Aorta (tissue), 5 donors: ENCODE results near the gene GALNT11. TPM values are rescaled to one million over a fixed set of nuclear protein-coding genes. Genes with fewer than 3 reads are reported as not detected.
A peak's percentile ranks its signal among the peaks of the same experiment; 100 is the strongest.
"Not testable (repeated sequence)": the region's sequence is repeated elsewhere in the genome, so short reads cannot be mapped to it uniquely, and the experiment has no call there.

Experiments used
- ATAC-seq: fragments of 200-7000 bp; cut with Tn5 transposase; one replicate; pipeline ENCODE4 v1.9.1; 2022; ENCODE audit warnings: moderate library complexity; ENCODE audit not compliant: low FRiP score
- DNase-seq, 2 donors: peaks; one replicate each; pipeline ENCODE4 v3.0.0-alpha.2; 2020
- H3K27ac ChIP-seq, 2 donors: one replicate each; pipeline ENCODE4 v1.5.1; 2013; ENCODE audit warnings: low read length in 2 of 2, mild to moderate bottlenecking in 2 of 2, moderate library complexity in 2 of 2, control low read depth in 1 of 2, inconsistent platforms in 1 of 2, low read depth in 1 of 2
- H3K27me3 ChIP-seq, 2 donors: one replicate each; pipeline ENCODE4 v1.6.1; 2013; ENCODE audit warnings: control low read depth in 1 of 2, low read length in 1 of 2, mild to moderate bottlenecking in 1 of 2, moderate library complexity in 1 of 2; ENCODE audit not compliant: insufficient read depth in 2 of 2, control insufficient read depth in 1 of 2
- H3K36me3 ChIP-seq, 2 donors: one replicate each; pipeline ENCODE4 v1.6.1; 2013; ENCODE audit warnings: control low read depth in 1 of 2, low read length in 1 of 2, mild to moderate bottlenecking in 1 of 2; ENCODE audit not compliant: insufficient read depth in 2 of 2, control insufficient read depth in 1 of 2
- H3K4me1 ChIP-seq, 2 donors: one replicate each; pipeline ENCODE4 v1.6.1; 2013; ENCODE audit warnings: low read length in 2 of 2, control low read depth in 1 of 2, mild to moderate bottlenecking in 1 of 2, moderate library complexity in 1 of 2; ENCODE audit not compliant: insufficient read depth in 2 of 2, control insufficient read depth in 1 of 2
- H3K4me3 ChIP-seq, 2 donors: one replicate each; pipeline ENCODE4 v1.5.1; 2013; ENCODE audit warnings: low read length in 2 of 2, control low read depth in 1 of 2, mild to moderate bottlenecking in 1 of 2
- H3K9me3 ChIP-seq: one replicate; pipeline ENCODE4 v1.6.1; 2013; ENCODE audit warnings: mild to moderate bottlenecking, low read length; ENCODE audit not compliant: control insufficient read depth
- WGBS, 2 donors: extraction: QIAGEN DNeasy Blood & Tissue Kit; methylation state at CpG; one replicate each; pipeline ENCODE4 v1.1.7; 2013; 5-methylcytosine and 5-hydroxymethylcytosine counted together
- intact Hi-C, 2 donors: fragments of 100-400 bp; cut with DNase I; formaldehyde crosslinking; loops; one replicate each; pipeline versions ENCODE4 v1.14.2 to v1.15.0; 2022
- polyA plus RNA-seq, 2 donors: library from polyadenylated mRNA; stranded (reverse); fragments of 200-250 nt; gene quantifications; one replicate each; pipeline ENCODE4 v1.2.3, GENCODE V29; 2013
- total RNA-seq, 2 donors: library from RNA; stranded (reverse); fragmentation: NEBNext Ultra II Directional; extraction: Animal tissue kit (Norgen Biotek cat#: 25700); gene quantifications; one replicate each; pipeline ENCODE4 v1.2.1, GENCODE V29; 2021
- donor health status: healthy with polysubstance abuse.
- donor health status: Bipolar disorder and iron deficiency.
- donor health status: DM: no; HTN: no; CAD: no.
- donor health status: DM: no; HTN: no; CAD: no.
- donor health status: DM: yes; HTN: yes; CAD: no.

Gene GALNT11
- total and polyA plus RNA-seq, 4 donors = 20.5 to 45.8 (median 24.6) TPM

DNA sequence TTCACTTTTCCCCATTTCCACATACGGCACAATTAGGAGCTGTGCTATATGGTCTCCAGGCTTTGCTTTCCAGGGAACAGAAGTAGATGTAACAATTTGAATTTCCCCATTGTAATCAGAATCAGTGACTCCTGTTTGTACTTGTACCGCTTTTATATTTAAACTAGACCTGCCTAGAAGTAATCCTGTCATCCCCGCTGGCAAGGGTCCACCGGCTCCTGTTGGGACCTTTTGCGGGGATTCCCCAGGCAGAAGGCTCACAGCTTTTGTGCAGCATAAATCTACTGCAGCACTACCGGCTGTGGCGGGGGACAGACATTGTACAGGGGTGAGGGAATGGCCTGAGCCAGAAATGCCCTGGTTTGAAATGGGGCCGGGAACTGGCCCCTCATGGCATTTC lies 17.6 kb downstream of the GALNT11 start:
- H3K9me3 ChIP-seq, intact Hi-C loops, H3K4me1 ChIP-seq, H3K27ac ChIP-seq, H3K27me3 ChIP-seq, H3K4me3 ChIP-seq, H3K36me3 ChIP-seq, DNase-seq, ATAC-seq: not testable (repeated sequence)
- 96% methylated on average over 8 of the region's 8 CpGs for WGBS, 2 donors

- ATAC-seq, H3K4me1 ChIP-seq, H3K4me3 ChIP-seq, H3K27ac ChIP-seq, H3K9me3 ChIP-seq, intact Hi-C loops, H3K27me3 ChIP-seq, H3K36me3 ChIP-seq, DNase-seq: not testable (repeated sequence)
- 86 to 91% methylated on average over 3 of the region's 3 CpGs for WGBS, 2 donors
Measured at GRCh38 chr7:152044909-152045308, 19.4 kb downstream of the GALNT11 start.

GRCh38 chr7:152046531-152046930 lies 21.1 kb downstream of the GALNT11 start:
- intact Hi-C loops = no loop called here
- no peaks in the 10 kb centered on the region for H3K27me3 ChIP-seq
- H3K4me3 ChIP-seq = no peak overlapping the region
- no peak overlapping the region for H3K27ac ChIP-seq
- H3K9me3 ChIP-seq = no peaks in the 10 kb centered on the region
- H3K4me1 ChIP-seq = peaks cover 0 to 3% of the 10 kb centered on the region in 2 donors
- DNase-seq (no peak), ATAC-seq (no peak)
- H3K36me3 ChIP-seq = no peaks in the 10 kb centered on the region

GRCh38 chr7:152048051-152048450 lies 22.6 kb downstream of the GALNT11 start:
- WGBS, 2 donors = 98% methylated on average over 2 of the region's 2 CpGs
- Histone ChIP-seq H3K36me3 (no peaks in the 10 kb centered on the region), H3K27me3 (no peaks in the 10 kb centered on the region), H3K27ac (no peak overlapping the region), H3K4me1 (peaks cover 0 to 3% of the 10 kb centered on the region in 2 donors), H3K9me3 (no peaks in the 10 kb centered on the region), H3K4me3 (no peak overlapping the region)
- intact Hi-C loops = no loop called here
- DNase-seq = no peak
- no peak for ATAC-seq

DNA sequence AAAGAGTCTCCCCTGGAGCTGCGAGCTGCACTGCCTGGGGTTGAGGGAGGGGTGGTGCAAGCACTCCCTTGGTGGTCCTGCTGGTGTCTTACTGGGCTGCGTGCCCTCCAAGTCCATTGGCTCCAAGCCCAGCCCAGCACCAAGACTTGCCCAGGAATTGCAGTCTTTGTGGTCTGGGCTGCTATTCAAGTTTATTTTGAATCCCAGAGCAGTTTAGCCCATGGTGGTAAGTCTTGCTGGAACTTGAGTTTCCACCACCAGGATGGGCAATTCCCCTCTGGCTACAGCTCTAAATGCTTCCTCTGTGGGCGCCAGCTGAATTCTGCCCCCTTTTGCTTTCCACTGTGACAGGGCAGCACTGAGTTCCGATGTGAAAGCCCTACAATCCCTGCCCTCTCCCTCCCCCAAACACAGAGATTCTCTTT lies 25.1 kb downstream of the GALNT11 start:
- intact Hi-C loops = no loop called here
- Histone ChIP-seq H3K36me3 (no peaks in the 10 kb centered on the region), H3K27ac (peak overlapping the region in 1 of 2 donors; percentile 15), H3K27me3 (no peaks in the 10 kb centered on the region), H3K9me3 (no peaks in the 10 kb centered on the region), H3K4me1 (peaks cover 0 to 3% of the 10 kb centered on the region in 2 donors), H3K4me3 (no peak overlapping the region)
- no peak for ATAC-seq
- no peak for DNase-seq
- WGBS, 2 donors = 26 to 31% methylated on average over 4 of the region's 4 CpGs

DNA sequence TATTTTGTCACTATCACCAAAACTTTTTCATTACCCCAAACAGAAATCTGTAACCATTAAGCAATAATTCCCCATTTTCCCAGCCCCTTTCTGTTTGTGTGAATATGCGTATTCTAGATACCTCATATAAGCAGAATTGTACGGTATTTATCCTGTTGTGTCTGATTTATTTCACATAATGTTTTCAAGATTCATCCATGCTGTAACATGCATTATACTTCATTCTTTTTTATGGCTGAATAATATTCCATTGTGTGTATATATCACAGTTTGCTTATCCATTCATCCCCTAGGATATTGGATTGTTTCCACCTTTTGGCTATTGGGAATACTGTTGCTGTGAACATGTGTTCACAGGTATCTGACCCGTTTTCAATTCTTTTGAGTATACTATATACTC lies 26.5 kb downstream of the GALNT11 start:
- Histone ChIP-seq H3K36me3 (no peaks in the 10 kb centered on the region), H3K4me1 (peaks cover 0 to 3% of the 10 kb centered on the region in 2 donors), H3K4me3 (no peak overlapping the region), H3K27me3 (no peaks in the 10 kb centered on the region), H3K9me3 (no peaks in the 10 kb centered on the region), H3K27ac (no peak overlapping the region)
- DNase-seq = no peak
- no peak for ATAC-seq
- intact Hi-C loops = no loop called here
- WGBS, 2 donors = 97 to 98% methylated on average over 3 of the region's 3 CpGs

DNA sequence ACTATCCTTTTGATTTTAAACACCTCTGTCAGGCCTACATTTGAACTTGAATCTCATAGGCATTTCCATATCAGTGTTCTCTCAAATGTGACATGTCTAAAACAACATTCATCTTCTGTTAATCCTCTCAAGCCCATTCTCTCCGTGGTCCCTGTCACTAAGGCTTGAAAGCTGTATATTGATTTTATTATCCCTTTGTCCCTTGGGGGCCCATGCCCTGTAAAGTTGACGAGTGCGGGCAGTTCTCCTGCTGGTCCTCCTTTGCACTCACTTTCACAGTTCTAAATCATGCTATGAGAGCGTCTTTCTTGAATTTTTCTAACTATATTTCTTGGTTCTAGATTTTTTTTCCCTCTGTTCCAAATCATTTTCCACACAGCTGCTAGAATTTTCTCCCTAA lies 27.3 kb downstream of the GALNT11 start:
- 72 to 80% methylated on average over 4 of the region's 4 CpGs for WGBS, 2 donors
- H3K9me3 ChIP-seq = no peaks in the 10 kb centered on the region
- intact Hi-C loops = no loop called here
- H3K27ac ChIP-seq = no peak overlapping the region
- H3K27me3 ChIP-seq = no peaks in the 10 kb centered on the region
- DNase-seq = no peak
- no peak for ATAC-seq
- no peaks in the 10 kb centered on the region for H3K36me3 ChIP-seq
- no peak overlapping the region for H3K4me3 ChIP-seq
- H3K4me1 ChIP-seq = peaks cover 0 to 3% of the 10 kb centered on the region in 2 donors

DNA sequence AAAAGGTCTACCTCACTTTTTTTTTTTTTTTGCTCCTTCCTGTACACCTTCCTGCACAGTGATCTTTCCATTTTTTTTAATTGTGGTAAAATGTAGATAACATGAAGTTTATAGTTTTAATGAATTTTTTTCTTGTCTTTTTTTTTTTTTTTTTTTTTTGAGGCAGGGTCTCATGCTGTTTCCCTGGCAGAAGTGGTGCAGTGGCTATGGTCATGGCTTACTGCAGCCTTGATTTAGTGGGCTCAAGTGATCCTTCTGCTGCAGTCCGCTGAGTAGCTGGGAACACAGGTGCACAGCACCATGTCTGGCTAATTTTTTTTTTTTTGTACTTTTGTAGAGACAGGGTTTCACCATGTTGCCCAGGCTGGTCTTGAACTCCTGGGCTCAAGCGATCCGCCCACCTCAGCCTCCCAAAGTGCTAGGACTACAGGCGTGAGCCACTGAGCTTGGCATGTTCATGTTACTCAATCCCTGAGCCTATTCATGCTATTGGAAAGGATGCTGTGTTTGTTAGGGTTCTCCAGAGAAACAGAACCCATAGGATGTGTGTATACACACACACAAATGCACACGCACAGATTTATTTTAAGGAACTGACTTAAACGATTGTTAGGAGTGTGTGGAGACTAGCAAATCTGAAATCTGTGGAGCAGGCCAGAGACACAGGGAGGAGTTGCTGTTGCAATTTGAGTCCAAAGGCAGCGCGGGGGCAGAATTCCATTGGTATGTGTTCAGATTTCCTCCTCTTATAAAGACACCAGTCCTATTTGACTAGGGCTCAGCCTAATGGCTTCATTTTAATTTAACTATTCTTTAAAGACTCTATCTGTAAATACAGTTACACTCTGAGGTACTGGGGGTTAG lies 29.1 kb downstream of the GALNT11 start:
- Histone ChIP-seq H3K27me3 (no peaks in the 10 kb centered on the region), H3K9me3 (no peaks in the 10 kb centered on the region), H3K27ac (no peak overlapping the region), H3K4me3 (no peak overlapping the region), H3K36me3 (no peaks in the 10 kb centered on the region), H3K4me1 (peaks cover 2 to 3% of the 10 kb centered on the region in 2 donors)
- ATAC-seq = peak; percentile 60
- intact Hi-C loops = no loop called here
- DNase-seq = peak in 1 of 2 donors; percentile 62
- WGBS, 2 donors = 65 to 69% methylated on average over 8 of the region's 8 CpGs

DNA sequence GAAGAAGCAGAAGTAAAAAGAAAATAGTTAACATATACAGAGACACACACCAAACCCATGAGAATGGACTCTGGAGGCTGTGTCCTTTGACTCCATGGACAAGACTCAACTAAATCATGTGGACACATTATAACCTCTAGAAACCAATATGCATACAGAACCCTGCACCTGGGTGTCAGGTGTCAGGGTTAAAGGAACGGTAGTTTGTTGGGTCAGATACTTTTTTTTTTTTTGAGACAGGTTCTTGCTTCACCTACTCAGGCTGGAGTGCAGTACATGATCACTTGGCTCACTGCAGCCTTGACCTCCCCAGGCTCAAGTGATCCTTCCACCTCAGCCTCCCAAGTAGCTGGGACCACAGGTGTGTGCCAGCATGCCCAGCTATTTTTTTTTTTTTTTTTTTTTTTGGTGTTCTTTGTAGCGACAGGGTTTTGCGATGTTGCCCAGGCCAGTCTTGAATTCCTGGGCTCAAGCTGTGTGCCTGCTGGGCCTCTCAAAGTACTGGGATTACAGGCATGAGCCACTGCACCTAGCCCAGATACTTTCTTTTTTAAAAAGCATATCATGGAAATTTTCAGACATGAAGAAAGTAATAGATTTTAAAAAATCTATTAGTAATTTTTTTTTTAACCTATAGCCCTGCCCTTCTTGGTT lies 31.3 kb downstream of the GALNT11 start:
- Histone ChIP-seq H3K36me3 (no peaks in the 10 kb centered on the region), H3K27me3 (no peaks in the 10 kb centered on the region), H3K4me3 (no peak overlapping the region), H3K4me1 (peaks cover 0 to 2% of the 10 kb centered on the region in 2 donors), H3K9me3 (no peaks in the 10 kb centered on the region), H3K27ac (no peak overlapping the region)
- intact Hi-C loops = no loop called here
- ATAC-seq (no peak), DNase-seq (no peak)
- 93 to 94% methylated on average over 3 of the region's 3 CpGs for WGBS, 2 donors
